ENCODE measurements around the gene SFXN5. TPM values are rescaled to one million over a fixed set of nuclear protein-coding genes. Genes with fewer than 3 reads are reported as not detected.
A peak's percentile ranks its signal among the peaks of the same experiment; 100 is the strongest.
"Not testable (repeated sequence)": the region's sequence is repeated elsewhere in the genome, so short reads cannot be mapped to it uniquely, and the experiment has no call there.

SFXN5 gene
- total RNA-seq, 1 experiment from 2014 or later: 25.9 TPM

GRCh38 chr2:73067043-73067442 is 4.5 kb downstream of the SFXN5 start:
- DNase-seq (ENCODE audit: low spot score): no peak
- Mint-ChIP-seq H3K9me3 (no peaks in the 10 kb centered on the region), H3K4me1 (peaks cover 44% of the 10 kb centered on the region), H3K27me3 (ENCODE audit: low read depth) (no peaks in the 10 kb centered on the region; the same call in 1 of the 2 replicates), H3K27ac (no peak overlapping the region), H3K4me3 (no peak overlapping the region), H3K36me3 (no peaks in the 10 kb centered on the region; the same call in 1 of the 2 replicates)
- CTCF ChIA-PET: interaction anchor here (1.5 kb wide), 1 partner anchor 174 kb away, joined by 5 read pairs; no protein-coding TSS in a partner anchor
- TF ChIP-seq ZNF121 (CRISPR knock-in tag; IDR thresholded peaks at IDR 0.05) (no peak), ATF6 (CRISPR knock-in tag; IDR thresholded peaks at IDR 0.05) (no peak), ETV6 (CRISPR knock-in tag; IDR thresholded peaks at IDR 0.05) (no peak), NFE2L1 (CRISPR knock-in tag; IDR thresholded peaks at IDR 0.05) (no peak), ZNF317 (CRISPR knock-in tag; IDR thresholded peaks at IDR 0.05; ENCODE audit: borderline replicate concordance, low read depth) (no peak), NFYB (CRISPR knock-in tag; conservative IDR thresholded peaks at IDR 0.05; ENCODE audit: low read depth) (no peak), ZBTB43 (CRISPR knock-in tag; IDR thresholded peaks at IDR 0.05) (no peak), ZNF425 (CRISPR knock-in tag; conservative IDR thresholded peaks at IDR 0.05) (no peak), JUN (CRISPR knock-in tag; IDR thresholded peaks at IDR 0.05) (no peak), HMGA2 (CRISPR knock-in tag; IDR thresholded peaks at IDR 0.05) (no peak), USF2 (CRISPR knock-in tag; IDR thresholded peaks at IDR 0.05) (no peak), ZNF263 (CRISPR knock-in tag; IDR thresholded peaks at IDR 0.05; ENCODE audit: low read depth) (no peak), MAX (CRISPR knock-in tag; IDR thresholded peaks at IDR 0.05) (no peak), ATF3 (CRISPR knock-in tag; conservative IDR thresholded peaks at IDR 0.05) (no peak)
- POLR2A ChIA-PET: no interaction called here
- ATAC-seq: no peak

GRCh38 chr2:73065070-73065469 is 6.4 kb downstream of the SFXN5 start:
- Mint-ChIP-seq H3K4me1 (peaks cover 43% of the 10 kb centered on the region), H3K27ac (peak overlapping the region; percentile 45; the same call in 1 of the 2 replicates)
- peak; percentile 96 for TF ChIP-seq ZNF121 (CRISPR knock-in tag; IDR thresholded peaks at IDR 0.05)
- H3K27me3 Mint-ChIP-seq (ENCODE audit: low read depth); ATAC-seq; H3K9me3 Mint-ChIP-seq; DNase-seq (ENCODE audit: low spot score); H3K36me3 Mint-ChIP-seq; H3K4me3 Mint-ChIP-seq; POLR2A ChIA-PET: not testable (repeated sequence)
- CTCF ChIA-PET: interaction anchor here (0.8 to 2.3 kb wide), 6 partner anchors 18 to 202 kb away, joined by 3 to 14 read pairs (median 4); no protein-coding TSS in a partner anchor
